ENCODE results near the gene PODNL1. TPM values are rescaled to one million over a fixed set of nuclear protein-coding genes. Genes with fewer than 3 reads are reported as not detected.

The PODNL1 gene
- total RNA-seq, 1 experiment from 2014 or later = 1.1 TPM

GRCh38 chr19:13899912-13900584, 38.2 kb downstream of the PODNL1 start:
- POLR2A ChIA-PET = no interaction called here
- H3K9me3 Mint-ChIP-seq = no peaks in the 10 kb centered on the region
- peaks cover 11% of the 10 kb centered on the region for H3K27me3 Mint-ChIP-seq (ENCODE audit: low read depth)
- no peak for TF ChIP-seq MLX (CRISPR knock-in tag; IDR thresholded peaks at IDR 0.05)
- no peak overlapping the region for H3K4me3 Mint-ChIP-seq
- H3K36me3 Mint-ChIP-seq = no peaks in the 10 kb centered on the region
- H3K4me1 Mint-ChIP-seq = no peaks in the 10 kb centered on the region
- H3K27ac Mint-ChIP-seq = no peak overlapping the region
- CTCF ChIA-PET = interaction anchor here (0.6 to 1.0 kb wide), 2 partner anchors 157 to 159 kb away, joined by 3 to 5 read pairs; no protein-coding TSS in a partner anchor
- DNase-seq (ENCODE audit: low spot score) (no peak), ATAC-seq (no peak)

- ChIA-PET POLR2A (no interaction called here), CTCF (interaction anchor here (1.0 to 1.2 kb wide), 2 partner anchors 12 to 160 kb away, joined by 3 to 4 read pairs; no protein-coding TSS in a partner anchor)
- Mint-ChIP-seq H3K27me3 (ENCODE audit: low read depth) (peaks cover 4% of the 10 kb centered on the region), H3K9me3 (no peaks in the 10 kb centered on the region), H3K4me3 (no peak overlapping the region), H3K4me1 (no peaks in the 10 kb centered on the region), H3K27ac (peak overlapping the region; percentile 18; the same call in 1 of the 2 replicates), H3K36me3 (no peaks in the 10 kb centered on the region)
- no peak for ATAC-seq
- DNase-seq (ENCODE audit: low spot score) = no peak
- TF ChIP-seq ZNF416 (CRISPR knock-in tag; IDR thresholded peaks at IDR 0.05) = no peak
- TF ChIP-seq RORB (CRISPR knock-in tag; IDR thresholded peaks at IDR 0.05) = no peak
- TF ChIP-seq ZNF232 (CRISPR knock-in tag; IDR thresholded peaks at IDR 0.05) = no peak
- TF ChIP-seq FOXJ3 (CRISPR knock-in tag; IDR thresholded peaks at IDR 0.05; ENCODE audit: borderline replicate concordance) = no peak
- no peak for TF ChIP-seq ZNF423 (CRISPR knock-in tag; IDR thresholded peaks at IDR 0.05)
- no peak for TF ChIP-seq AFF4 (CRISPR knock-in tag; IDR thresholded peaks at IDR 0.05; ENCODE audit: borderline replicate concordance)
- no peak for TF ChIP-seq TEAD4 (CRISPR knock-in tag; IDR thresholded peaks at IDR 0.05)
- no peak for TF ChIP-seq TEAD1 (CRISPR knock-in tag; IDR thresholded peaks at IDR 0.05)
- TF ChIP-seq NR3C1 (CRISPR knock-in tag; conservative IDR thresholded peaks at IDR 0.05; ENCODE audit: low read depth) = no peak
- TF ChIP-seq SOX15 (CRISPR knock-in tag; IDR thresholded peaks at IDR 0.05) = no peak
Observed at GRCh38 chr19:13899393-13899792, 38.8 kb downstream of the PODNL1 start.

GRCh38 chr19:13896227-13896626, 42.0 kb downstream of the PODNL1 start:
- TF ChIP-seq HMGA2 (CRISPR knock-in tag; IDR thresholded peaks at IDR 0.05) = peak; percentile 98
- TF ChIP-seq ZNF396 (CRISPR knock-in tag; IDR thresholded peaks at IDR 0.05; ENCODE audit: borderline replicate concordance) = no peak
- no peaks in the 10 kb centered on the region for H3K9me3 Mint-ChIP-seq
- DNase-seq (ENCODE audit: low spot score) (no peak), ATAC-seq (no peak)
- H3K27ac Mint-ChIP-seq = no peak overlapping the region
- no peaks in the 10 kb centered on the region for H3K27me3 Mint-ChIP-seq (ENCODE audit: low read depth)
- no peak overlapping the region for H3K4me3 Mint-ChIP-seq
- H3K36me3 Mint-ChIP-seq = no peaks in the 10 kb centered on the region
- H3K4me1 Mint-ChIP-seq = no peaks in the 10 kb centered on the region
- ChIA-PET CTCF (no interaction called here), POLR2A (no interaction called here)

GRCh38 chr19:13894552-13894951, 43.7 kb downstream of the PODNL1 start:
- H3K4me1 Mint-ChIP-seq = no peaks in the 10 kb centered on the region
- H3K9me3 Mint-ChIP-seq = no peaks in the 10 kb centered on the region
- no peaks in the 10 kb centered on the region for H3K36me3 Mint-ChIP-seq
- ATAC-seq = no peak
- DNase-seq (ENCODE audit: low spot score) = no peak
- H3K27me3 Mint-ChIP-seq (ENCODE audit: low read depth) = no peaks in the 10 kb centered on the region
- POLR2A ChIA-PET = no interaction called here
- H3K4me3 Mint-ChIP-seq = no peak overlapping the region
- no peak overlapping the region for H3K27ac Mint-ChIP-seq
- CTCF ChIA-PET = interaction anchor here (0.6 to 2.1 kb wide), 3 partner anchors 8 to 11 kb away, joined by 3 to 9 read pairs (median 4); no protein-coding TSS in a partner anchor
- TF ChIP-seq PRRX2 (CRISPR knock-in tag; IDR thresholded peaks at IDR 0.05) = no peak
- TF ChIP-seq KAT7 (CRISPR knock-in tag; IDR thresholded peaks at IDR 0.05; ENCODE audit: borderline replicate concordance) = no peak
- no peak for TF ChIP-seq MYBL2 (CRISPR knock-in tag; IDR thresholded peaks at IDR 0.05)
- no peak for TF ChIP-seq GRHL2 (CRISPR knock-in tag; IDR thresholded peaks at IDR 0.05; ENCODE audit: insufficient replicate concordance, severe bottlenecking)
- TF ChIP-seq FOXK1 (CRISPR knock-in tag; IDR thresholded peaks at IDR 0.05) = no peak
- TF ChIP-seq CTCF (IDR thresholded peaks at IDR 0.05) = no peak
- no peak for TF ChIP-seq ATF3 (CRISPR knock-in tag; conservative IDR thresholded peaks at IDR 0.05)
- no peak for TF ChIP-seq USF1 (CRISPR knock-in tag; IDR thresholded peaks at IDR 0.05)
- TF ChIP-seq ZNF671 (CRISPR knock-in tag; IDR thresholded peaks at IDR 0.05) = no peak
- no peak for TF ChIP-seq ATF1 (CRISPR knock-in tag; IDR thresholded peaks at IDR 0.05)
